ENCODE data around the gene A3GALT2. TPM values are rescaled to one million over a fixed set of nuclear protein-coding genes. Genes with fewer than 3 reads are reported as not detected.

Gene A3GALT2
- total RNA-seq, 1 donor from 2014 or later = not detected

- Histone ChIP-seq H3K4me1 (ENCODE audit: control insufficient read depth in 3 of 3, insufficient read depth in 3 of 3, low read length in 3 of 3) (peaks cover 2 to 6% (median 3%) of the 10 kb centered on the region in 3 donors), H3K4me3 (ENCODE audit: low read length in 3 of 3) (no peak overlapping the region)
Measured at GRCh38 chr1:33276573-33277298, 44.2 kb downstream of the A3GALT2 start.

GRCh38 chr1:33275706-33276572 is 45.0 kb downstream of the A3GALT2 start:
- no peaks in the 10 kb centered on the region for H3K9me3 ChIP-seq (ENCODE audit: control insufficient read depth in 3 of 3, low read length in 3 of 3)
- H3K9ac ChIP-seq (ENCODE audit: low read depth in 1 of 3, low read length in 3 of 3) = no peak overlapping the region
- no peak overlapping the region for H3K4me3 ChIP-seq (ENCODE audit: low read length in 3 of 3)
- H3K27ac ChIP-seq (ENCODE audit: low read depth, low read length) = no peak overlapping the region
- peaks cover 5 to 9% (median 6%) of the 10 kb centered on the region in 3 donors for H3K4me1 ChIP-seq (ENCODE audit: control insufficient read depth in 3 of 3, insufficient read depth in 3 of 3, low read length in 3 of 3)
- H3K27me3 ChIP-seq (ENCODE audit: control insufficient read depth in 3 of 3, insufficient read depth in 3 of 3, low read length in 3 of 3) = no peaks in the 10 kb centered on the region
- H3K36me3 ChIP-seq (ENCODE audit: control insufficient read depth in 3 of 3, insufficient read depth in 3 of 3, low read length in 3 of 3) = peaks cover 10 to 38% (median 23%) of the 10 kb centered on the region in 3 donors

More at GRCh38 chr1:33276573-33277298, 44.2 kb downstream of the A3GALT2 start:
- no peak overlapping the region for H3K27ac ChIP-seq (ENCODE audit: low read depth, low read length)
- no peaks in the 10 kb centered on the region for H3K27me3 ChIP-seq (ENCODE audit: control insufficient read depth in 3 of 3, insufficient read depth in 3 of 3, low read length in 3 of 3)
- peaks cover 18 to 42% (median 31%) of the 10 kb centered on the region in 3 donors for H3K36me3 ChIP-seq (ENCODE audit: control insufficient read depth in 3 of 3, insufficient read depth in 3 of 3, low read length in 3 of 3)
- no peak overlapping the region for H3K9ac ChIP-seq (ENCODE audit: low read depth in 1 of 3, low read length in 3 of 3)
- H3K9me3 ChIP-seq (ENCODE audit: control insufficient read depth in 3 of 3, low read length in 3 of 3) = no peaks in the 10 kb centered on the region

- H3K4me3 ChIP-seq (ENCODE audit: low read length in 3 of 3) = no peak overlapping the region
- no peaks in the 10 kb centered on the region for H3K27me3 ChIP-seq (ENCODE audit: control insufficient read depth in 3 of 3, insufficient read depth in 3 of 3, low read length in 3 of 3)
- H3K9ac ChIP-seq (ENCODE audit: low read depth in 1 of 3, low read length in 3 of 3) = no peak overlapping the region
- H3K9me3 ChIP-seq (ENCODE audit: control insufficient read depth in 3 of 3, low read length in 3 of 3) = no peaks in the 10 kb centered on the region
- H3K27ac ChIP-seq (ENCODE audit: low read depth, low read length) = no peak overlapping the region
- H3K4me1 ChIP-seq (ENCODE audit: control insufficient read depth in 3 of 3, insufficient read depth in 3 of 3, low read length in 3 of 3) = peaks cover 5 to 9% (median 6%) of the 10 kb centered on the region in 3 donors
- H3K36me3 ChIP-seq (ENCODE audit: control insufficient read depth in 3 of 3, insufficient read depth in 3 of 3, low read length in 3 of 3) = peaks cover 10 to 35% (median 25%) of the 10 kb centered on the region in 3 donors
Measured at GRCh38 chr1:33275195-33275594, 45.7 kb downstream of the A3GALT2 start.

- Histone ChIP-seq H3K4me3 (ENCODE audit: low read length in 3 of 3) (no peak overlapping the region), H3K9me3 (ENCODE audit: control insufficient read depth in 3 of 3, low read length in 3 of 3) (no peaks in the 10 kb centered on the region), H3K27ac (ENCODE audit: low read depth, low read length) (no peak overlapping the region), H3K36me3 (ENCODE audit: control insufficient read depth in 3 of 3, insufficient read depth in 3 of 3, low read length in 3 of 3) (peaks cover 8 to 37% (median 26%) of the 10 kb centered on the region in 3 donors), H3K27me3 (ENCODE audit: control insufficient read depth in 3 of 3, insufficient read depth in 3 of 3, low read length in 3 of 3) (no peaks in the 10 kb centered on the region), H3K4me1 (ENCODE audit: control insufficient read depth in 3 of 3, insufficient read depth in 3 of 3, low read length in 3 of 3) (peaks cover 5 to 9% (median 6%) of the 10 kb centered on the region in 3 donors), H3K9ac (ENCODE audit: low read depth in 1 of 3, low read length in 3 of 3) (no peak overlapping the region)
Measured at GRCh38 chr1:33274446-33274845, 46.5 kb downstream of the A3GALT2 start.

GRCh38 chr1:33273961-33274371 is 46.9 kb downstream of the A3GALT2 start:
- no peaks in the 10 kb centered on the region for H3K9me3 ChIP-seq (ENCODE audit: control insufficient read depth in 3 of 3, low read length in 3 of 3)
- no peak overlapping the region for H3K27ac ChIP-seq (ENCODE audit: low read depth, low read length)
- H3K27me3 ChIP-seq (ENCODE audit: control insufficient read depth in 3 of 3, insufficient read depth in 3 of 3, low read length in 3 of 3) = no peaks in the 10 kb centered on the region
- H3K4me1 ChIP-seq (ENCODE audit: control insufficient read depth in 3 of 3, insufficient read depth in 3 of 3, low read length in 3 of 3) = peaks cover 6 to 10% (median 7%) of the 10 kb centered on the region in 3 donors
- no peak overlapping the region for H3K4me3 ChIP-seq (ENCODE audit: low read length in 3 of 3)
- H3K9ac ChIP-seq (ENCODE audit: low read depth in 1 of 3, low read length in 3 of 3) = no peak overlapping the region
- H3K36me3 ChIP-seq (ENCODE audit: control insufficient read depth in 3 of 3, insufficient read depth in 3 of 3, low read length in 3 of 3) = peaks cover 8 to 37% (median 26%) of the 10 kb centered on the region in 3 donors

GRCh38 chr1:33273406-33273805 is 47.5 kb downstream of the A3GALT2 start:
- H3K9me3 ChIP-seq (ENCODE audit: control insufficient read depth in 3 of 3, low read length in 3 of 3) = no peaks in the 10 kb centered on the region
- H3K4me3 ChIP-seq (ENCODE audit: low read length in 3 of 3) = no peak overlapping the region
- H3K27me3 ChIP-seq (ENCODE audit: control insufficient read depth in 3 of 3, insufficient read depth in 3 of 3, low read length in 3 of 3) = no peaks in the 10 kb centered on the region
- H3K4me1 ChIP-seq (ENCODE audit: control insufficient read depth in 3 of 3, insufficient read depth in 3 of 3, low read length in 3 of 3) = peaks cover 9 to 14% (median 10%) of the 10 kb centered on the region in 3 donors
- H3K36me3 ChIP-seq (ENCODE audit: control insufficient read depth in 3 of 3, insufficient read depth in 3 of 3, low read length in 3 of 3) = peaks cover 8 to 34% (median 24%) of the 10 kb centered on the region in 3 donors
- H3K9ac ChIP-seq (ENCODE audit: low read depth in 1 of 3, low read length in 3 of 3) = peak overlapping the region in 1 of 3 donors; percentile 3
- H3K27ac ChIP-seq (ENCODE audit: low read depth, low read length) = no peak overlapping the region

GRCh38 chr1:33272930-33273329 is 48.0 kb downstream of the A3GALT2 start:
- Histone ChIP-seq H3K27ac (ENCODE audit: low read depth, low read length) (no peak overlapping the region), H3K9me3 (ENCODE audit: control insufficient read depth in 3 of 3, low read length in 3 of 3) (no peaks in the 10 kb centered on the region), H3K36me3 (ENCODE audit: control insufficient read depth in 3 of 3, insufficient read depth in 3 of 3, low read length in 3 of 3) (peaks cover 8 to 31% (median 24%) of the 10 kb centered on the region in 3 donors), H3K4me3 (ENCODE audit: low read length in 3 of 3) (no peak overlapping the region), H3K4me1 (ENCODE audit: control insufficient read depth in 3 of 3, insufficient read depth in 3 of 3, low read length in 3 of 3) (peaks cover 9 to 16% (median 13%) of the 10 kb centered on the region in 3 donors), H3K27me3 (ENCODE audit: control insufficient read depth in 3 of 3, insufficient read depth in 3 of 3, low read length in 3 of 3) (no peaks in the 10 kb centered on the region), H3K9ac (ENCODE audit: low read depth in 1 of 3, low read length in 3 of 3) (peak overlapping the region in 1 of 3 donors; percentile 3)

GRCh38 chr1:33272509-33272908 is 48.4 kb downstream of the A3GALT2 start:
- Histone ChIP-seq H3K9ac (ENCODE audit: low read depth in 1 of 3, low read length in 3 of 3) (no peak overlapping the region), H3K9me3 (ENCODE audit: control insufficient read depth in 3 of 3, low read length in 3 of 3) (no peaks in the 10 kb centered on the region), H3K36me3 (ENCODE audit: control insufficient read depth in 3 of 3, insufficient read depth in 3 of 3, low read length in 3 of 3) (peaks cover 5 to 29% (median 21%) of the 10 kb centered on the region in 3 donors), H3K4me1 (ENCODE audit: control insufficient read depth in 3 of 3, insufficient read depth in 3 of 3, low read length in 3 of 3) (peaks cover 9 to 16% (median 13%) of the 10 kb centered on the region in 3 donors), H3K27ac (ENCODE audit: low read depth, low read length) (no peak overlapping the region), H3K27me3 (ENCODE audit: control insufficient read depth in 3 of 3, insufficient read depth in 3 of 3, low read length in 3 of 3) (no peaks in the 10 kb centered on the region), H3K4me3 (ENCODE audit: low read length in 3 of 3) (no peak overlapping the region)

- Histone ChIP-seq H3K36me3 (ENCODE audit: control insufficient read depth in 3 of 3, insufficient read depth in 3 of 3, low read length in 3 of 3) (peaks cover 3 to 23% (median 16%) of the 10 kb centered on the region in 3 donors), H3K4me3 (ENCODE audit: low read length in 3 of 3) (no peak overlapping the region), H3K27me3 (ENCODE audit: control insufficient read depth in 3 of 3, insufficient read depth in 3 of 3, low read length in 3 of 3) (no peaks in the 10 kb centered on the region), H3K27ac (ENCODE audit: low read depth, low read length) (no peak overlapping the region), H3K9me3 (ENCODE audit: control insufficient read depth in 3 of 3, low read length in 3 of 3) (no peaks in the 10 kb centered on the region), H3K9ac (ENCODE audit: low read depth in 1 of 3, low read length in 3 of 3) (no peak overlapping the region), H3K4me1 (ENCODE audit: control insufficient read depth in 3 of 3, insufficient read depth in 3 of 3, low read length in 3 of 3) (peaks cover 9 to 16% (median 13%) of the 10 kb centered on the region in 3 donors)
Measured at GRCh38 chr1:33271666-33272505, 49.0 kb downstream of the A3GALT2 start.
